AG10803 (cell line): ENCODE measurements around the gene LUZP2.

Source experiments
- DNase-seq: peaks from one replicate; pipeline ENCODE4 v3.0.0; 2010; ENCODE audit warnings: low read depth
- H3K4me3 ChIP-seq: 2 replicates; pipeline ENCODE4 v1.5.1; 2011; ENCODE audit warnings: mild to moderate bottlenecking, low read length, control low read depth
- TF ChIP-seq, protein P1 (sequence below): conservative IDR thresholded peaks from 2 replicates; pipeline ENCODE4 v1.5.1; 2011; ENCODE audit warnings: mild to moderate bottlenecking, low read length, control low read depth, inconsistent platforms

The LUZP2 gene

DNA sequence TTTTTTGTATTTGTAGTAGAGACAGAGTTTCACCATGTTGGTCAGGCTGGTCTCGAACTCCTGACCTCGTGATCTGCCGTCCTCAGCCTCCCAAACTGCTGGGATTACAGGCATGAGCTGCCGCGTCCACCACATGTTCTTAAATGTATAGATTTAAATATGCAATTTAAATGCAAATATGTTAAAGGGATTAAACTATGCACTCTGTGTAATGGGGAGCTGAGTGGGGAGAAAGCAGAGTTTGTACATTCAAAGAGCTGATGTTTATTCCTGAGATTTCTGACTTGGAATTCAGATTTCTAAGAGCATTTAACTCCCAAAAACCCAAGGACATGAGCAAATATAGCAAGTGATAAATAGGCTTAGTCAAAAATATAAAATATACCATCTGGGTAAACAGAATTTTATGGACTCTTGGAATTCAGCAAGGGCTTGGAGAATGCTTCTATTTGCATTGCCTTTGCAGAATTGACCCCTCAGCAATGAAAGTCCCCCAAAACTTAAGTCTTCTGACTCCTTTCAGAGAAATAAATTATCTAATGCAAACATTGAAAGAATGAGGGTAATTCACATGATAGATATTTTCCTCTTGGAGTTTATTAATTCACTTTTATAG is 170.6 kb downstream of the LUZP2 start:
- H3K4me3 ChIP-seq = no peak overlapping the region
- no peak for DNase-seq
- TF ChIP-seq, protein P1, sequence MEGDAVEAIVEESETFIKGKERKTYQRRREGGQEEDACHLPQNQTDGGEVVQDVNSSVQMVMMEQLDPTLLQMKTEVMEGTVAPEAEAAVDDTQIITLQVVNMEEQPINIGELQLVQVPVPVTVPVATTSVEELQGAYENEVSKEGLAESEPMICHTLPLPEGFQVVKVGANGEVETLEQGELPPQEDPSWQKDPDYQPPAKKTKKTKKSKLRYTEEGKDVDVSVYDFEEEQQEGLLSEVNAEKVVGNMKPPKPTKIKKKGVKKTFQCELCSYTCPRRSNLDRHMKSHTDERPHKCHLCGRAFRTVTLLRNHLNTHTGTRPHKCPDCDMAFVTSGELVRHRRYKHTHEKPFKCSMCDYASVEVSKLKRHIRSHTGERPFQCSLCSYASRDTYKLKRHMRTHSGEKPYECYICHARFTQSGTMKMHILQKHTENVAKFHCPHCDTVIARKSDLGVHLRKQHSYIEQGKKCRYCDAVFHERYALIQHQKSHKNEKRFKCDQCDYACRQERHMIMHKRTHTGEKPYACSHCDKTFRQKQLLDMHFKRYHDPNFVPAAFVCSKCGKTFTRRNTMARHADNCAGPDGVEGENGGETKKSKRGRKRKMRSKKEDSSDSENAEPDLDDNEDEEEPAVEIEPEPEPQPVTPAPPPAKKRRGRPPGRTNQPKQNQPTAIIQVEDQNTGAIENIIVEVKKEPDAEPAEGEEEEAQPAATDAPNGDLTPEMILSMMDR = no peak

DNA sequence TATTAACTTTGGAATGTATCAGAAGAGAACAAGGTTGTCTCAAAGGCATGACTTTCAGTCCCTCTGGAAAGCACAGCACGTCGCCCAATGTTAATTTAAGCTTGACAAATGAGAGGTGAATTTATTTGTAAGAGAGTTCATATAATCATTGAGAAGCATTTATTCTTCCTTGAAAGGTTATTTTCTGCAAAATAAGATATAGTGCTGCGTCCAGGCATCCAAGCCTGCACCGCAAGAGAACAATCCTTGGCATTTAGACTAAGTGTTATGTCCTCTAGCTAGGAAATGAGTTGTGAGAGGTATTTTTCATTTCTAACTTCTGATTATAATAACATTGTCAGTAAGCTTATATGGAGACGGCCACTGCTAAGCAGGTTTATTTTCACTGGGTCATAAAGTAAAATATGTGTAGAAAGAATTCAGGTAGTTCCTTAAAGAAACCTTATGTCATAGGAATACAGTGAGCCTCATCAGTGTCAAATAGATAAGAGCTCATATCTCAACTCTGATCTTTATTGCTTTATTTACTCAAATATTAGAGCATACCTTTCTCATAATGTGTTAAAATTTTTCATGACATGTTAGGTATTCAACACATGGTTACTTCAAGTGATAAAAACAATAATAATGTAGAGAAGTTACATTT is 182.0 kb downstream of the LUZP2 start:
- H3K4me3 ChIP-seq = no peak overlapping the region
- TF ChIP-seq, protein P1 = no peak
- no peak for DNase-seq

DNA sequence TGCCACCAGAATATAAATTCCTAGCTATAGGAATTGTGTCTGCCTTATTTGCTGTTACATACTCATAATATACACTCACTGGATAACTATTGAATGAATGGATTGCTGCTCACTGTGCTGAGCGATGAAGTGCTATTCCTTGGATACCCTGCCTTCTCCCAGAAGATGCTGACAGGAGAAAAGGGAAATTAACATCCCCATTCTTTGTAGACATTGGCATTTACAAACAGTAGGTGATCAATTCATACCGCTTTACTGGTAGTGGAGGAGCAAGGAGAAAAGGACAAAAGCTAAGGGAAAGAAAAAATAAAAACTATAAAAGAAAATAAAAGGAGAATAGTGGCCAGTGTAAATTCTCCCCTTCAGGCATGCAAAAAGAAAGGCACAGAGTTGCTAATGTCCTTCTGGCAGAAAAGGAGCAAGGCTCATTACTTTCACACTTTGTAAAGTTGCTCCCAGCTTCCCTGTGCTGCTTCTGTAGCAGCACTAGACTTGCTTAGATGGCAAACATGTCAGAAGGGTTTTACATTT is 183.0 kb downstream of the LUZP2 start:
- no peak for DNase-seq
- H3K4me3 ChIP-seq = no peak overlapping the region
- TF ChIP-seq, protein P1 = no peak

DNA sequence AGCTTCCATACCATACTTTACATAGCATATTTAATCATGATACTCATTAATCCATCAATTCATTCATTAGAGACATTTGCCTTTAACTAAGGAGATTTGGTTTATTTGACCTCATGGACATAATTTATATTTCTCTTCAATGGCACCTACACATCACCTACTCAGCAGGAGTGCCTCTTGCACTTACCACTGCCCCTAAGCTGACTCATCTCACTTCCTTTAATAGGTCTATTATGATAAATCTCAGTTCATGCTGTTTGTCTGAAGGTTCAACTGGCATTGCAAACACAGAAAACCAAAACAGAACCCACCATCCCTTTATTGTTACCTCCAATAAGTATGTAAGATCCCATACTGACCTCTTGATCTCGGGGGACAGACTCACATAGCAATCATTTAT is 186.7 kb downstream of the LUZP2 start:
- no peak for DNase-seq

DNA sequence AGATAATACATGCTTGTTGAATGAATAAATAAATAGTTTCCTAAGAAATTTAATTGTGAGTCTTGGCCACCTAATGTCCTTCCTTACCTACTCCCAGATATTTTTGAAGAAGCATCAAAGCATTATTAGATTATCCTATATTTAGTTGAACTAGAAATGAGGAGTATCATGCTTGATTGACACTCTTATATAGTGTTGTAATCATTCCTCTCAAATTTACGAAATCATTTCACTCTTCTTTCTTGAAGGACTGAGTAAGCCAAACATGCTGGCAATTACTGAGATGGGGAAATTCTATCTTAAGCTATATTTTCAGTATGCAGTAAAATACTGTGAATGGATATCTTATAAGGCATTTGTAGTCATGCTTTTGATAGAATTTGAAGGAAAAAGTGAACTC is 189.0 kb downstream of the LUZP2 start:
- H3K4me3 ChIP-seq = no peak overlapping the region
- TF ChIP-seq, protein P1 = no peak
- DNase-seq = no peak

More for the DNA sequence above, 186.7 kb downstream of the LUZP2 start:
- TF ChIP-seq, protein P1 = no peak
- no peak overlapping the region for H3K4me3 ChIP-seq

DNA sequence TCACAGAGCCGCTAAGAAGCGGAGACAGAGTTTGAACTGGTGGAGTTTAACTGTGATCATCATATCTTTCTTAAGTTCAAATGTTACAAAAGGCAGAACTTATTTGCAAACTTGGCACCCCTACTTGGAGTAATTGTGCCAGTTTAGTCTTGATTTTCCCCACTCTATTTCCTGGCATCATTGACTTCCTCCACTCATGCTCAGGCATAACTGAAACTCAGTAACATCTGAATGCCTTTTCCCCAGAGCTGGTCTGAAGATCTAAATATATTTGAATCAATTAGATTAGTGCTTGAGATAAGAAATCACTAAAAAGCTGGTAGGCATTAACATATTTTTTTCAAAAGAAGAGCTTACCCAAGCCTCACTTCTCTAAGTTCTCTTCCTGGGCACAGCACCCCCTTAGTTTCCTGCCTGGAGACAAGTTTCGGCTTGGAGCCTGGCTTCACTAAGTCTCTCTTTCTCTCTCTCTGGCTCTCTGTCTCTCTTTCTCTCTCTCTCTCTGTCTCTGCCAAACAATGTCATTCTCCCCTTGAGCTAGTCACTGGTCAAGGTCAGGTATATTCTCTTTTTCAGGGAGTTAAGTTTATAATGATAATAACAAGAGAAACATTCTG is 190.8 kb downstream of the LUZP2 start:
- TF ChIP-seq, protein P1 = no peak
- no peak for DNase-seq
- no peak overlapping the region for H3K4me3 ChIP-seq
